GM20000 (cell line): Measurements from ENCODE around the gene PIGU.

Experiments used
- DNase-seq: peaks from one replicate; pipeline ENCODE4 v3.0.0; 2012; ENCODE audit warnings: low spot score
- CTCF ChIP-seq: IDR thresholded peaks from 2 replicates; pipeline ENCODE4 v1.5.1; 2012; ENCODE audit warnings: mild to moderate bottlenecking, control low read depth; ENCODE audit errors: extremely low read depth, missing control alignments

Gene PIGU

GRCh38 chr20:34578521-34578920, 98.4 kb downstream of the PIGU start:
- DNase-seq: no peak
- TF ChIP-seq CTCF: no peak

GRCh38 chr20:34578025-34578424, 98.9 kb downstream of the PIGU start:
- TF ChIP-seq CTCF: no peak
- DNase-seq: no peak

- DNase-seq: no peak
- TF ChIP-seq CTCF: no peak
Measured at GRCh38 chr20:34577061-34577460, 99.8 kb downstream of the PIGU start.

- DNase-seq: no peak
- TF ChIP-seq CTCF: no peak
Measured at GRCh38 chr20:34575756-34576155, 101.1 kb downstream of the PIGU start.

GRCh38 chr20:34575271-34575670, 101.6 kb downstream of the PIGU start:
- no peak for TF ChIP-seq CTCF
- no peak for DNase-seq

GRCh38 chr20:34574861-34575260, 102.0 kb downstream of the PIGU start:
- no peak for TF ChIP-seq CTCF
- no peak for DNase-seq

GRCh38 chr20:34574426-34574825, 102.5 kb downstream of the PIGU start:
- DNase-seq: no peak
- no peak for TF ChIP-seq CTCF
